GM19193 (cell line): ENCODE measurements around the gene GLCE.

Source experiments
- POLR2A ChIP-seq: IDR thresholded peaks from 4 replicates; pipeline ENCODE4 v1.6.1; 2011; ENCODE audit not compliant: insufficient read depth, insufficient read length; ENCODE audit errors: extremely low read depth

The GLCE gene

GRCh38 chr15:69319384-69320375 is 159.2 kb downstream of the GLCE start:
- TF ChIP-seq POLR2A: no peak

- no peak for TF ChIP-seq POLR2A
Measured at GRCh38 chr15:69320977-69321554, 160.6 kb downstream of the GLCE start.
